GM19023 (cell line): ENCODE results near the gene ZNF346.

Experiments used
- ATAC-seq: cut with Tn5 transposase; IDR thresholded peaks from one replicate; pipeline ENCODE4 v1.9.1; 2021; ENCODE audit warnings: mild to moderate bottlenecking, moderate library complexity; ENCODE audit not compliant: unreplicated experiment

Gene ZNF346

GRCh38 chr5:177112589-177113220 lies 90.2 kb downstream of the ZNF346 start:
- ATAC-seq = no peak

GRCh38 chr5:177113566-177114424 lies 91.3 kb downstream of the ZNF346 start:
- ATAC-seq = peak; percentile 49

GRCh38 chr5:177116631-177117373 lies 94.3 kb downstream of the ZNF346 start:
- ATAC-seq = peak; percentile 76

- ATAC-seq = no peak
These were observed 95.0 kb downstream of the ZNF346 start for GRCh38 chr5:177117441-177118045.

- ATAC-seq = no peak
These were observed 100.1 kb downstream of the ZNF346 start for GRCh38 chr5:177122566-177122965.

GRCh38 chr5:177123789-177124485 lies 101.4 kb downstream of the ZNF346 start:
- ATAC-seq = no peak

- ATAC-seq = no peak
These were observed 102.0 kb downstream of the ZNF346 start for GRCh38 chr5:177124486-177124991.

- ATAC-seq = no peak
These were observed 104.3 kb downstream of the ZNF346 start for GRCh38 chr5:177126771-177127170.

GRCh38 chr5:177128551-177128981 lies 106.1 kb downstream of the ZNF346 start:
- ATAC-seq = no peak

GRCh38 chr5:177130211-177131018 lies 107.9 kb downstream of the ZNF346 start:
- ATAC-seq = no peak
